H1 (cell line): ENCODE results near the gene DMAC2L. TPM values are rescaled to one million over a fixed set of nuclear protein-coding genes. Genes with fewer than 3 reads are reported as not detected.

Experiments used
- BRCA1 ChIP-seq: IDR thresholded peaks from 2 replicates; pipeline ENCODE4 v1.6.1; 2012; ENCODE audit warnings: low read depth, low read length, improper control_type of control experiment
- GABPA ChIP-seq: IDR thresholded peaks from 2 replicates; pipeline ENCODE4 v1.6.1; 2011; ENCODE audit warnings: mild to moderate bottlenecking, low read length, moderate library complexity, borderline replicate concordance; ENCODE audit not compliant: insufficient read depth
- MAFK ChIP-seq: IDR thresholded peaks from 2 replicates; pipeline ENCODE4 v1.6.1; 2012; ENCODE audit warnings: low read depth, mild to moderate bottlenecking, improper control_type of control experiment, low read length
- polyA plus RNA-seq, 7 experiments: library from polyadenylated mRNA; depleted of rRNA in 3 of 7; stranded (reverse) in 5 of 7; unstranded in 2 of 7; fragments of >200 nt in 5 of 7; fragments of 200-250 nt in 2 of 7; gene quantifications; 1 replicate in 5 of 7; 2 replicates in 1 of 7; 4 replicates in 1 of 7; pipeline versions ENCODE4 v1.2.1 to v1.2.3, GENCODE V29; 2011 to 2013; ENCODE audit warnings: missing spikeins in 2 of 7, mixed read lengths in 2 of 7
- total RNA-seq: library from RNA; stranded (reverse); fragmentation: NEBNext Ultra II Directional; extraction: Animal tissue kit (Norgen Biotek cat#: 25700); gene quantifications from 2 replicates; pipeline ENCODE4 v1.2.1, GENCODE V29; 2021

Gene DMAC2L
- total and polyA plus RNA-seq, 2 of the 8 experiments (the other 6 are each of a cell fraction or from before 2014, with no cell fraction given) = 20.3 to 28.9 TPM

DNA sequence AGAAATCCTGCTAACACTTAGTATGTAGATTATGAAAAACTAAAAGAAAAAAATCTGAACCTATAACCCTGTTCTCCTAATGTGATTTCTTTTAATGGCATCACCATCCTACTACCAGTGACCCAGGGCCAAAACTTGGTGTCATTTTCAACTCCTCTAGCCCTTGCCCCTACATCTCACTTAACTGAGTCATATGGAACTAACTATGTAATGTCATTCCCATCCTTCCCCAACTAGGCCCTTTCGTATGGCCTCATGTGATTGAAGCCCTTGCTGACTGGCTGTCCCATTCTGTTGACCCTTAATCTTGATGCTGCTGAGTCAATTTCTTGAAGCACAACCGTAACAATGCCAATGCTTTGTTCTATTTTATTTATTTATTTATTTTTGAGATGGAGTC lies 7.6 kb downstream of the DMAC2L start (continued):
- TF ChIP-seq GABPA (no peak), MAFK (no peak), BRCA1 (no peak)
- TF ChIP-seq, all 59 proteins: peak for 0
